Measurements from ENCODE around the gene CDC14C.
"Not testable (repeated sequence)": the region's sequence is repeated elsewhere in the genome, so short reads cannot be mapped to it uniquely, and the experiment has no call there.

The CDC14C gene

DNA sequence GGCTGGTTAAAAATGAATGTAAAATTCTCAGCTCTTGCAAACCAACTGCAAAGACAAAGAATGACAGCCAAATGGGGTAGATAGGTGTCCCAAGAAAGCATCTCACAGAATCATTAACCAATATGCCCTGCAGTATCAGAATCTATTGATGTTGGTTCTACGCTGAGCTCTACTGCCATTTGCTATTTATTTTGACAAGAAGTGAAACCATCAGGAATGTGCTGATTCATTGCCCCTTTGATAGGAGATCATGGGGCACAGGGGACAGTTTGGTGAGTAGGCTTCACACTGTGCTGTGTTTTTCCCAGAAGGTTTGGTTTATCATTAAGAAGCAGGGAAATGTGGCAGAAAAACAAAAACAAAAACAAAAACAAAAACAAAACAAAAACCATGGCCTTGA, 19.4 kb upstream of the CDC14C start:
- H3K9ac ChIP-seq (ENCODE audit: low read depth, low read length, poor library complexity) = no peak overlapping the region
- no CpG with 5 or more reads among the region's 1 CpG for WGBS, 2 donors (ENCODE audit: extremely low coverage in 2 of 2, insufficient read length in 2 of 2, insufficient replicate concordance in 1 of 2)
- H3K4ac ChIP-seq (ENCODE audit: low read length) = no peak overlapping the region
- no peak overlapping the region for H2AFZ ChIP-seq (ENCODE audit: low read length)
- no peak overlapping the region for H3K4me2 ChIP-seq (ENCODE audit: insufficient read depth, low read length, poor library complexity, severe bottlenecking)
- H2BK5ac ChIP-seq (ENCODE audit: low read length) = no peak overlapping the region
- no peak overlapping the region for H3K18ac ChIP-seq (ENCODE audit: low read length)
- H3K27me3 ChIP-seq (ENCODE audit: control insufficient read depth in 3 of 3, insufficient read depth in 3 of 3, low read depth in 1 of 3, low read length in 3 of 3) = no peaks in the 10 kb centered on the region
- no peak overlapping the region for H2BK15ac ChIP-seq (ENCODE audit: low read length)
- no peak overlapping the region for H2BK120ac ChIP-seq (ENCODE audit: low read depth, low read length)
- H3K23ac ChIP-seq (ENCODE audit: low read depth, low read length, poor library complexity) = no peak overlapping the region
- H3K4me3 ChIP-seq (ENCODE audit: low read length in 2 of 2) = no peak overlapping the region
- no peaks in the 10 kb centered on the region for H3K4me1 ChIP-seq (ENCODE audit: control insufficient read depth in 2 of 2, insufficient read depth in 1 of 2, low read depth in 1 of 2, low read length in 2 of 2)
- H3K27ac ChIP-seq (replicated peaks; ENCODE audit: low read length) = no peak overlapping the region
- no peak overlapping the region for H2BK12ac ChIP-seq (ENCODE audit: low read length)
- H3K79me1 ChIP-seq (ENCODE audit: low read depth, low read length) = no peaks in the 10 kb centered on the region
- H4K8ac ChIP-seq (ENCODE audit: low read depth, low read length) = no peak overlapping the region
- H3K36me3 ChIP-seq (replicated peaks in 1 of 2; ENCODE audit: control insufficient read depth in 2 of 2, insufficient read depth in 2 of 2, low read length in 2 of 2) = no peaks in the 10 kb centered on the region
- DNase-seq (ENCODE audit: low spot score) = no peak
- H3K14ac ChIP-seq (ENCODE audit: low read length) = no peak overlapping the region
- no peak overlapping the region for H4K91ac ChIP-seq (ENCODE audit: low read depth, low read length, poor library complexity)
- H3K9me3 ChIP-seq (replicated peaks in 1 of 2; ENCODE audit: control insufficient read depth in 2 of 2, insufficient read depth in 1 of 2, low read depth in 1 of 2, low read length in 2 of 2) = peaks cover 0 to 1% of the 10 kb centered on the region in 2 donors
- H2AK5ac ChIP-seq (ENCODE audit: low read depth, low read length) = no peak overlapping the region

DNA sequence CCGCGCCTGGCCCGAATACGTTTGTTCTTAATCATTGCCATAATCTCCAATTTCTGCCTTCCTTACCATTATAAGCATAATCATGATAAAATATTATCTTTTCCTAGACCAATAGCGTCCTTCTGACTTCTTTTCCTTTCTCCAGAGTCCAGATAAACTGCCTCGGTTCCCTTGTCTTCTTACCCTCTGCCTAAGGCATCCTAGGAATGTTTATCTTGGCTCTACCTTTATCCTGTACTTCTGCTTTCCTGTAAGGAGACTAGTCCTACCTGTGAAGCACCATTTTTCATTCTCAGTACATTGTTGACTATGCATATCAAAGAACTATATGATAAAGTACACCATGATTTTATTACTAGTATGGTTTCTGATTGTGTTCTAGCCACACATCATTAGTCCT, 18.7 kb upstream of the CDC14C start:
- H3K4ac ChIP-seq (ENCODE audit: low read length); H3K18ac ChIP-seq (ENCODE audit: low read length); H3K4me1 ChIP-seq (ENCODE audit: control insufficient read depth in 2 of 2, insufficient read depth in 1 of 2, low read depth in 1 of 2, low read length in 2 of 2); H3K9ac ChIP-seq (ENCODE audit: low read depth, low read length, poor library complexity); DNase-seq (ENCODE audit: low spot score); H4K8ac ChIP-seq (ENCODE audit: low read depth, low read length); H2AK5ac ChIP-seq (ENCODE audit: low read depth, low read length); H2BK15ac ChIP-seq (ENCODE audit: low read length); H2BK120ac ChIP-seq (ENCODE audit: low read depth, low read length); H3K4me2 ChIP-seq (ENCODE audit: insufficient read depth, low read length, poor library complexity, severe bottlenecking); H3K14ac ChIP-seq (ENCODE audit: low read length); H3K27ac ChIP-seq (replicated peaks; ENCODE audit: low read length); H3K27me3 ChIP-seq (ENCODE audit: control insufficient read depth in 3 of 3, insufficient read depth in 3 of 3, low read depth in 1 of 3, low read length in 3 of 3); H4K91ac ChIP-seq (ENCODE audit: low read depth, low read length, poor library complexity); H3K4me3 ChIP-seq (ENCODE audit: low read length in 2 of 2); H2BK12ac ChIP-seq (ENCODE audit: low read length); H3K9me3 ChIP-seq (replicated peaks in 1 of 2; ENCODE audit: control insufficient read depth in 2 of 2, insufficient read depth in 1 of 2, low read depth in 1 of 2, low read length in 2 of 2); H3K79me1 ChIP-seq (ENCODE audit: low read depth, low read length); H3K36me3 ChIP-seq (replicated peaks in 1 of 2; ENCODE audit: control insufficient read depth in 2 of 2, insufficient read depth in 2 of 2, low read length in 2 of 2); H2BK5ac ChIP-seq (ENCODE audit: low read length); H2AFZ ChIP-seq (ENCODE audit: low read length); H3K23ac ChIP-seq (ENCODE audit: low read depth, low read length, poor library complexity): not testable (repeated sequence)
- no CpG with 5 or more reads among the region's 6 CpGs for WGBS, 2 donors (ENCODE audit: extremely low coverage in 2 of 2, insufficient read length in 2 of 2, insufficient replicate concordance in 1 of 2)

DNA sequence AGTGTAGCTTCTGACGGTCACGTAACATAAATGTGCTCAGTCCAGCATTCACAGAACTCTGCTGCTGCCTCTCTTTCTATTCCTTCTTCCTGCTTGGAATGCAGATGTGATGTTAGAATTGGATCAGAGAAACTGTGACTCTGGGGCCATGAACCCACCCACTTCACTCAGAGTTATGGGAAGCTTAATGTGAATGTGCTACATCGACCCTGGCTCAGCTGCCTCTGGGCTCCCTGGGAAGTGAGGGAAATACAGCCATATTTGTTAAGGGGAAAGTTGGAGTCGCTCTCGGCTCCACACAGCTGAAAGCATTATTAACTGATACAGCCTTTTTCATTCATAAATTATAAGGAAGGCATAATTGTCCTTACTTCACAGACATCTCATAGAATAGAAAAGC, 14.5 kb upstream of the CDC14C start:
- H3K14ac ChIP-seq (ENCODE audit: low read length); H3K23ac ChIP-seq (ENCODE audit: low read depth, low read length, poor library complexity); H3K4ac ChIP-seq (ENCODE audit: low read length); H3K27ac ChIP-seq (replicated peaks; ENCODE audit: low read length); H2BK15ac ChIP-seq (ENCODE audit: low read length); H3K4me2 ChIP-seq (ENCODE audit: insufficient read depth, low read length, poor library complexity, severe bottlenecking); H2BK120ac ChIP-seq (ENCODE audit: low read depth, low read length); H3K36me3 ChIP-seq (replicated peaks in 1 of 2; ENCODE audit: control insufficient read depth in 2 of 2, insufficient read depth in 2 of 2, low read length in 2 of 2); H3K4me3 ChIP-seq (ENCODE audit: low read length in 2 of 2); H2BK5ac ChIP-seq (ENCODE audit: low read length); H2AFZ ChIP-seq (ENCODE audit: low read length); DNase-seq (ENCODE audit: low spot score); H2AK5ac ChIP-seq (ENCODE audit: low read depth, low read length); H3K27me3 ChIP-seq (ENCODE audit: control insufficient read depth in 3 of 3, insufficient read depth in 3 of 3, low read depth in 1 of 3, low read length in 3 of 3); H4K8ac ChIP-seq (ENCODE audit: low read depth, low read length); H4K91ac ChIP-seq (ENCODE audit: low read depth, low read length, poor library complexity); H3K9me3 ChIP-seq (replicated peaks in 1 of 2; ENCODE audit: control insufficient read depth in 2 of 2, insufficient read depth in 1 of 2, low read depth in 1 of 2, low read length in 2 of 2); H3K79me1 ChIP-seq (ENCODE audit: low read depth, low read length); H2BK12ac ChIP-seq (ENCODE audit: low read length); H3K9ac ChIP-seq (ENCODE audit: low read depth, low read length, poor library complexity); H3K4me1 ChIP-seq (ENCODE audit: control insufficient read depth in 2 of 2, insufficient read depth in 1 of 2, low read depth in 1 of 2, low read length in 2 of 2); H3K18ac ChIP-seq (ENCODE audit: low read length): not testable (repeated sequence)
- no CpG with 5 or more reads among the region's 5 CpGs for WGBS, 2 donors (ENCODE audit: extremely low coverage in 2 of 2, insufficient read length in 2 of 2, insufficient replicate concordance in 1 of 2)

DNA sequence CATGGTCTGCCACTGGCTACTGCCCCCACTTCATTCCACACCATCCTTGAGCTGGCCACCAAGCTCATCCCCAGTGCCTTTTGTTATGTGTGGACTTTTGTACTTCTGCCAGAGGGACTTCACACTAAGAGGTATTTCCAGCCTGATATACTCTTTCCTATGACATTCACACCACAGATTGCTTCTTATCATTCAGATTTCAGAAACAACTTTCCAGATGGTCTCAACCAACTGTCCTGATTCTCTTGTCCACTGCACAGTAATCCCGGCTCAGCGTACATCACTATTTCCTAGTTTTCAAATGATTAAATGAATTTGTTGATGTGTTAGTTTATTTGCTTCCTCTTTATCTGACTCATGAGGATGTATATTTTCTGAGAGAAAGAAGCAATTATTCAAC, 7.1 kb downstream of the CDC14C start:
- Histone ChIP-seq H2AFZ (ENCODE audit: low read length) (no peak overlapping the region), H3K18ac (ENCODE audit: low read length) (no peak overlapping the region), H3K27me3 (ENCODE audit: control insufficient read depth in 3 of 3, insufficient read depth in 3 of 3, low read depth in 1 of 3, low read length in 3 of 3) (no peaks in the 10 kb centered on the region), H3K27ac (replicated peaks; ENCODE audit: low read length) (no peak overlapping the region), H2BK12ac (ENCODE audit: low read length) (no peak overlapping the region), H3K14ac (ENCODE audit: low read length) (no peak overlapping the region), H4K8ac (ENCODE audit: low read depth, low read length) (no peak overlapping the region), H2BK120ac (ENCODE audit: low read depth, low read length) (no peak overlapping the region), H4K91ac (ENCODE audit: low read depth, low read length, poor library complexity) (no peak overlapping the region), H3K4me2 (ENCODE audit: insufficient read depth, low read length, poor library complexity, severe bottlenecking) (no peak overlapping the region), H3K23ac (ENCODE audit: low read depth, low read length, poor library complexity) (no peak overlapping the region), H3K36me3 (replicated peaks in 1 of 2; ENCODE audit: control insufficient read depth in 2 of 2, insufficient read depth in 2 of 2, low read length in 2 of 2) (no peaks in the 10 kb centered on the region), H2BK15ac (ENCODE audit: low read length) (no peak overlapping the region), H3K4me1 (ENCODE audit: control insufficient read depth in 2 of 2, insufficient read depth in 1 of 2, low read depth in 1 of 2, low read length in 2 of 2) (no peaks in the 10 kb centered on the region), H2BK5ac (ENCODE audit: low read length) (no peak overlapping the region), H3K4ac (ENCODE audit: low read length) (no peak overlapping the region), H2AK5ac (ENCODE audit: low read depth, low read length) (no peak overlapping the region), H3K79me1 (ENCODE audit: low read depth, low read length) (no peaks in the 10 kb centered on the region), H3K4me3 (ENCODE audit: low read length in 2 of 2) (no peak overlapping the region), H3K9ac (ENCODE audit: low read depth, low read length, poor library complexity) (no peak overlapping the region), H3K9me3 (replicated peaks in 1 of 2; ENCODE audit: control insufficient read depth in 2 of 2, insufficient read depth in 1 of 2, low read depth in 1 of 2, low read length in 2 of 2) (peaks cover 0 to 2% of the 10 kb centered on the region in 2 donors)
- no CpG with 5 or more reads among the region's 2 CpGs for WGBS, 2 donors (ENCODE audit: extremely low coverage in 2 of 2, insufficient read length in 2 of 2, insufficient replicate concordance in 1 of 2)
- DNase-seq (ENCODE audit: low spot score) = no peak
